ENCODE measurements around the gene ACSBG1.
A peak's percentile ranks its signal among the peaks of the same experiment; 100 is the strongest.

The ACSBG1 gene

GRCh38 chr15:78201281-78202190 lies 32.8 kb downstream of the ACSBG1 start:
- no peak for ATAC-seq
- no peak for DNase-seq

- no peak for ATAC-seq
- DNase-seq: no peak
Observed at GRCh38 chr15:78200276-78200930, 34.0 kb downstream of the ACSBG1 start.

- no peak for ATAC-seq
- no peak for DNase-seq
Observed at GRCh38 chr15:78197632-78198031, 36.7 kb downstream of the ACSBG1 start.

GRCh38 chr15:78195735-78196201 lies 38.6 kb downstream of the ACSBG1 start:
- ATAC-seq (peak; percentile 64), DNase-seq (peak; percentile 49)

- DNase-seq (no peak), ATAC-seq (no peak)
Observed at GRCh38 chr15:78194568-78194925, 39.8 kb downstream of the ACSBG1 start.

- DNase-seq (no peak), ATAC-seq (no peak)
Observed at GRCh38 chr15:78193731-78194567, 40.4 kb downstream of the ACSBG1 start.

GRCh38 chr15:78192826-78193594 lies 41.4 kb downstream of the ACSBG1 start:
- no peak for DNase-seq
- ATAC-seq: no peak

- ATAC-seq (no peak), DNase-seq (no peak)
Observed at GRCh38 chr15:78182821-78183220, 51.5 kb downstream of the ACSBG1 start.

GRCh38 chr15:78182336-78182700 lies 52.0 kb downstream of the ACSBG1 start:
- ATAC-seq (no peak), DNase-seq (no peak)

- no peak for ATAC-seq
- no peak for DNase-seq
Observed at GRCh38 chr15:78179906-78180305, 54.5 kb downstream of the ACSBG1 start.

GRCh38 chr15:78179286-78179840 lies 55.0 kb downstream of the ACSBG1 start:
- ATAC-seq (no peak), DNase-seq (no peak)

GRCh38 chr15:78178064-78178463 lies 56.3 kb downstream of the ACSBG1 start:
- DNase-seq: no peak
- ATAC-seq: no peak

- ATAC-seq (peak; percentile 13), DNase-seq (peak; percentile 52)
Observed at GRCh38 chr15:78177447-78177873, 56.9 kb downstream of the ACSBG1 start.

GRCh38 chr15:78175330-78175729 lies 59.0 kb downstream of the ACSBG1 start:
- DNase-seq: no peak
- no peak for ATAC-seq

- ATAC-seq (peak; percentile 44), DNase-seq (no peak)
Observed at GRCh38 chr15:78174401-78174800, 60.0 kb downstream of the ACSBG1 start.

GRCh38 chr15:78171864-78172472 lies 62.4 kb downstream of the ACSBG1 start:
- no peak for DNase-seq
- no peak for ATAC-seq

- ATAC-seq: no peak
- DNase-seq: no peak
Observed at GRCh38 chr15:78170848-78171773, 63.3 kb downstream of the ACSBG1 start.

GRCh38 chr15:78168608-78169007 lies 65.8 kb downstream of the ACSBG1 start:
- no peak for DNase-seq
- no peak for ATAC-seq

- no peak for DNase-seq
- peak; percentile 90 for ATAC-seq
Observed at GRCh38 chr15:78167227-78167888, 67.0 kb downstream of the ACSBG1 start.
